Astrocyte of the spinal cord (primary cell): ENCODE results near the gene NPAS2.

ENCODE experiments used
- DNase-seq: peaks from one replicate; pipeline ENCODE4 v3.0.0; 2011; ENCODE audit warnings: low read depth, low spot score
- H3K4me3 ChIP-seq: 2 replicates; pipeline ENCODE4 v1.5.1; 2011; ENCODE audit warnings: low read depth, mild to moderate bottlenecking, low read length, moderate library complexity
- CTCF ChIP-seq: IDR thresholded peaks from 2 replicates; pipeline ENCODE4 v1.5.1; 2012; ENCODE audit warnings: low read depth, mild to moderate bottlenecking, low read length, inconsistent platforms
- in situ Hi-C: cut with HindIII; loops from 2 replicates; pipeline ENCODE4 v1.10.0; 2017; ENCODE audit warnings: low sequenced_read_pairs

Gene NPAS2

DNA sequence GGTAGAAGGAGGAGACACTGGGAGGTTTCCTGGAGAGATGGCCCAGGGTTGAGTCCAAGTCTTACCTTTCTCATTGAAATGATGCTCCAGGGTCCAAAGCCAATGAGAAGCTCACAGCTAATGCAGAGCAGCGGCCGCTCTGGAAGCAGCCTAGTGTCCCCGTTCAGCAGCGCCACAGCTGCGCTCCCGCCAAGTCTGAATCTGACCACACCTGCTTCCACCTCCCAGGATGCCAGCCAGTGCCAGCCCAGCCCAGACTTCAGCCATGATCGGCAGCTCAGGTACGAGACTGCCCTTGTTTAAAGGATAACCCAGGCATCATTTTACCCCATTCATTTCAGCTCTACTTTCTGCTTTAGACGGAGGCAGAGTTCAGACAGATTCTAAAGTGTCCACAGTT is 170.2 kb downstream of the NPAS2 start:
- DNase-seq: no peak
- in situ Hi-C loops: no loop called here
- H3K4me3 ChIP-seq: no peak overlapping the region
- TF ChIP-seq CTCF: no peak

DNA sequence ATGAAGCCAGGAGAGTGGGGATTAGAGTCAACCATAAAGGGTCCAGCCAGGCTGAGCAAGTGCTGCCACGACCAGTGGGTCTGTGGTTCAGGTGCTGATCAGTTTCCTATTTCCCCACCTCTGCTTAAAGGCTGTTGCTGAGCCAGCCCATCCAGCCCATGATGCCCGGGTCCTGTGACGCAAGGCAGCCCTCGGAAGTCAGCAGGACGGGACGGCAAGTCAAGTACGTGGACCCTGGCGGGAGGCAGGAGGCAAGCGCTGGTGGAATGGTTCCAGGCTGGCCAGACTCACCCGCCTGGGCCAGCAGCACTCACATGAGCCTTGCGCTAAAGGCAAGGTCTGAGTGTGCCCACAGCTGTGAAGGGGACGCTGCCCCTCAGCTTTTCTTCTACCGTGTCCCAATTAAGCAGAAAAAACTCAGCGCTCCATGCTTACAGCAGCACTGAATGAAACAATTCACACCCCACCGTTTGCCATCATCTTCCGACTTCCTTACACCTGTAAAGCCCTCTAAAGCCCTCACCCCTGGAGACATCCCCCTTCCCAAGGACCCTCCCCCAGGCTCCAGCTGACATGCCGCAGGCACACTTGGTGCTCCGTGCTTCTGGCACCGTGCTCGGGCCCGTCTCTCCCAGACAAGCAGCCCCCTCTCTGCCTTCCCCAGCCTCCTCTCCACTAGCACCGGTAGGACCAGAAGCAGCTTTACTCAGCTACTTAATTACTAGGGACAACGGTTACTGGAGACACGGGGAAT is 170.9 kb downstream of the NPAS2 start:
- H3K4me3 ChIP-seq: no peak overlapping the region
- no peak for TF ChIP-seq CTCF
- in situ Hi-C loops: no loop called here
- no peak for DNase-seq

- no peak for TF ChIP-seq CTCF
- in situ Hi-C loops: no loop called here
- no peak overlapping the region for H3K4me3 ChIP-seq
- no peak for DNase-seq
Measured at GRCh38 chr2:100991404-100991773, 171.4 kb downstream of the NPAS2 start.

GRCh38 chr2:100992262-100992661 is 172.3 kb downstream of the NPAS2 start:
- TF ChIP-seq CTCF: no peak
- DNase-seq: no peak
- in situ Hi-C loops: no loop called here
- no peak overlapping the region for H3K4me3 ChIP-seq

DNA sequence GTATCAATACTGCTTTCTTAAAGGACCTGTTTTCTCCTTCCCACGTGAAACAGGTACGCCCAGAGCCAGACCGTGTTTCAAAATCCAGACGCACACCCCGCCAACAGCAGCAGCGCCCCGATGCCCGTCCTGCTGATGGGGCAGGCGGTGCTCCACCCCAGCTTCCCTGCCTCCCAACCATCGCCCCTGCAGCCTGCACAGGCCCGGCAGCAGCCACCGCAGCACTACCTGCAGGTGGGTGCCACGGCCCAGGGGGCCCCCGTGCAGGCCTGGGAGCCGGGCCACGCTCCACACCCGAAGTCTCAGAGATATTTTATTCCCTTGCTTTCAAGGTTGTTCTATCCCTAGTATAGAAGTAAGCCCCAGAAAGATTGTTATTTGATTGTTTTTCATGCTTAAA is 173.4 kb downstream of the NPAS2 start:
- no peak for DNase-seq
- in situ Hi-C loops: no loop called here
- TF ChIP-seq CTCF: no peak
- H3K4me3 ChIP-seq: no peak overlapping the region

GRCh38 chr2:100995309-100996075 is 175.6 kb downstream of the NPAS2 start:
- no peak for TF ChIP-seq CTCF
- DNase-seq: no peak
- in situ Hi-C loops: no loop called here
- H3K4me3 ChIP-seq: no peak overlapping the region
